ENCODE measurements around the gene IMMP1L.

DNA sequence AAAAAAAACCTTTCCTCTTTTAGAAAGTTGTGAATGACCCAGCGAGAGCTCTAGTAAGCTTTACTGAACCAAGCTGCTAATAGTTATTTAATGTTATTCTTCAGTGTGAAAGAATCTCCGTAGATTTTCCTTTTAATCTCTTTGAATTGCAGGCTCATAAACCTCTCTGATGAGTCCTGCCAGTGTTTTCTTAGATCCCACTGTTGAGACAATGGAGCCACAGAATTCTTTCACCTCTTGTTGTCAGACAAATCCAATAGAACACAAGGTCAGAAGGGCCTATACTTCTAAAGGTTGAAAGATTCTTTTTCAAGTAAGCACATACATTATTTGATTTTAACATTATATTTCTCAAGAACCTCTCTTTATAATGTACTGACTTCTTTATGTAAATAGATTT lies 87.6 kb downstream of the IMMP1L start:
- TF ChIP-seq, protein P1, sequence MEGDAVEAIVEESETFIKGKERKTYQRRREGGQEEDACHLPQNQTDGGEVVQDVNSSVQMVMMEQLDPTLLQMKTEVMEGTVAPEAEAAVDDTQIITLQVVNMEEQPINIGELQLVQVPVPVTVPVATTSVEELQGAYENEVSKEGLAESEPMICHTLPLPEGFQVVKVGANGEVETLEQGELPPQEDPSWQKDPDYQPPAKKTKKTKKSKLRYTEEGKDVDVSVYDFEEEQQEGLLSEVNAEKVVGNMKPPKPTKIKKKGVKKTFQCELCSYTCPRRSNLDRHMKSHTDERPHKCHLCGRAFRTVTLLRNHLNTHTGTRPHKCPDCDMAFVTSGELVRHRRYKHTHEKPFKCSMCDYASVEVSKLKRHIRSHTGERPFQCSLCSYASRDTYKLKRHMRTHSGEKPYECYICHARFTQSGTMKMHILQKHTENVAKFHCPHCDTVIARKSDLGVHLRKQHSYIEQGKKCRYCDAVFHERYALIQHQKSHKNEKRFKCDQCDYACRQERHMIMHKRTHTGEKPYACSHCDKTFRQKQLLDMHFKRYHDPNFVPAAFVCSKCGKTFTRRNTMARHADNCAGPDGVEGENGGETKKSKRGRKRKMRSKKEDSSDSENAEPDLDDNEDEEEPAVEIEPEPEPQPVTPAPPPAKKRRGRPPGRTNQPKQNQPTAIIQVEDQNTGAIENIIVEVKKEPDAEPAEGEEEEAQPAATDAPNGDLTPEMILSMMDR (IDR thresholded peaks at IDR 0.05) = no peak
- TF ChIP-seq POLR2AphosphoS5 (IDR thresholded peaks at IDR 0.05; ENCODE audit: low read depth, low read length) (no peak), SIN3A (IDR thresholded peaks at IDR 0.05; ENCODE audit: borderline replicate concordance, insufficient read depth, low read depth, low read length) (no peak), TCF7L2 (IDR thresholded peaks at IDR 0.05; ENCODE audit: low read depth, low read length) (no peak)
- TF ChIP-seq, protein P2, sequence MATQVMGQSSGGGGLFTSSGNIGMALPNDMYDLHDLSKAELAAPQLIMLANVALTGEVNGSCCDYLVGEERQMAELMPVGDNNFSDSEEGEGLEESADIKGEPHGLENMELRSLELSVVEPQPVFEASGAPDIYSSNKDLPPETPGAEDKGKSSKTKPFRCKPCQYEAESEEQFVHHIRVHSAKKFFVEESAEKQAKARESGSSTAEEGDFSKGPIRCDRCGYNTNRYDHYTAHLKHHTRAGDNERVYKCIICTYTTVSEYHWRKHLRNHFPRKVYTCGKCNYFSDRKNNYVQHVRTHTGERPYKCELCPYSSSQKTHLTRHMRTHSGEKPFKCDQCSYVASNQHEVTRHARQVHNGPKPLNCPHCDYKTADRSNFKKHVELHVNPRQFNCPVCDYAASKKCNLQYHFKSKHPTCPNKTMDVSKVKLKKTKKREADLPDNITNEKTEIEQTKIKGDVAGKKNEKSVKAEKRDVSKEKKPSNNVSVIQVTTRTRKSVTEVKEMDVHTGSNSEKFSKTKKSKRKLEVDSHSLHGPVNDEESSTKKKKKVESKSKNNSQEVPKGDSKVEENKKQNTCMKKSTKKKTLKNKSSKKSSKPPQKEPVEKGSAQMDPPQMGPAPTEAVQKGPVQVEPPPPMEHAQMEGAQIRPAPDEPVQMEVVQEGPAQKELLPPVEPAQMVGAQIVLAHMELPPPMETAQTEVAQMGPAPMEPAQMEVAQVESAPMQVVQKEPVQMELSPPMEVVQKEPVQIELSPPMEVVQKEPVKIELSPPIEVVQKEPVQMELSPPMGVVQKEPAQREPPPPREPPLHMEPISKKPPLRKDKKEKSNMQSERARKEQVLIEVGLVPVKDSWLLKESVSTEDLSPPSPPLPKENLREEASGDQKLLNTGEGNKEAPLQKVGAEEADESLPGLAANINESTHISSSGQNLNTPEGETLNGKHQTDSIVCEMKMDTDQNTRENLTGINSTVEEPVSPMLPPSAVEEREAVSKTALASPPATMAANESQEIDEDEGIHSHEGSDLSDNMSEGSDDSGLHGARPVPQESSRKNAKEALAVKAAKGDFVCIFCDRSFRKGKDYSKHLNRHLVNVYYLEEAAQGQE (IDR thresholded peaks at IDR 0.05; ENCODE audit: insufficient read depth in 1 of 2, low read depth in 2 of 2, low read length in 1 of 2) = no peak

Measured in Panc1 (cell line).